ENCODE data around the gene SORCS2. TPM values are rescaled to one million over a fixed set of nuclear protein-coding genes. Genes with fewer than 3 reads are reported as not detected.

SORCS2 gene
- total RNA-seq, 4 donors from 2014 or later, result 1.1 to 2.5 (median 2.0) TPM

DNA sequence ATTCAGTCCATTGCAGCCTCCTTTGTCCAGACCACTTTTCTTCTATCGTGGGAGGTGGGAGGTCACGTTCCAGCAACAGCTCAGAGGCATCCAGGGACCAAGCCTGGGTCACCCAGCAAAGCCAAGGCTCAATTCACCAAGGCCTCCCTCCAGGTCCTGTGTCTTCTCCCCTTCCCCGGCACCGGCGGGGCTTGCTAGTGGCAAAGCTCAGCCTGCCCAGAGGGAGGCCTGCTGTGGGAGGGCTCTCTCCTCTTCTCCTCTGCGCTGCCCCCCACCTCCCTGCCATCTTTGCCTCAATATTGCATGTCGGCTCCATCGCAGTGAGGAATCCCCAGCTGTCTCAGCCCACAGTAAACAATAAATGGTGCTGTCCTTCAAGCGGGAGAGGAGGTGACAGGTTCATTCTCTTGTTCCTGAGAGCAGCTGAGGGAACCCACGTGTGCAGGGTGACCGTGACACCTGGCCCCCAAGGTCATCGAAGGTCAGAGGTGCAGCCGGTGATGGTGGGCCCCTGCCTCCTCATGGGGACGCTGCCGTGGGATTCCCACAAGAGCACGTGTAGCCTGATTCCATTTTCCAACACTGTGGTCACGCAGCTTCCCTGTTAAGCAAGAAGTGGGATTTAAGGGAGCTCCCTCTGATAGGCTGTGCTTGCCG lies 353.9 kb downstream of the SORCS2 start:
- H3K27me3 ChIP-seq, result peaks cover 0 to 4% (median 0%) of the 10 kb centered on the region in 4 donors
- H3K4me1 ChIP-seq, result peaks cover 0 to 31% (median 11%) of the 10 kb centered on the region in 3 donors
- no peak overlapping the region for H3K4me3 ChIP-seq
- intact Hi-C loops (cut with DNase I), result no loop called here
- H3K27ac ChIP-seq, result peak overlapping the region in 1 of 4 donors; percentile 68
- no peak for TF ChIP-seq POLR2A (IDR thresholded peaks at IDR 0.05)
- TF ChIP-seq, protein P1, sequence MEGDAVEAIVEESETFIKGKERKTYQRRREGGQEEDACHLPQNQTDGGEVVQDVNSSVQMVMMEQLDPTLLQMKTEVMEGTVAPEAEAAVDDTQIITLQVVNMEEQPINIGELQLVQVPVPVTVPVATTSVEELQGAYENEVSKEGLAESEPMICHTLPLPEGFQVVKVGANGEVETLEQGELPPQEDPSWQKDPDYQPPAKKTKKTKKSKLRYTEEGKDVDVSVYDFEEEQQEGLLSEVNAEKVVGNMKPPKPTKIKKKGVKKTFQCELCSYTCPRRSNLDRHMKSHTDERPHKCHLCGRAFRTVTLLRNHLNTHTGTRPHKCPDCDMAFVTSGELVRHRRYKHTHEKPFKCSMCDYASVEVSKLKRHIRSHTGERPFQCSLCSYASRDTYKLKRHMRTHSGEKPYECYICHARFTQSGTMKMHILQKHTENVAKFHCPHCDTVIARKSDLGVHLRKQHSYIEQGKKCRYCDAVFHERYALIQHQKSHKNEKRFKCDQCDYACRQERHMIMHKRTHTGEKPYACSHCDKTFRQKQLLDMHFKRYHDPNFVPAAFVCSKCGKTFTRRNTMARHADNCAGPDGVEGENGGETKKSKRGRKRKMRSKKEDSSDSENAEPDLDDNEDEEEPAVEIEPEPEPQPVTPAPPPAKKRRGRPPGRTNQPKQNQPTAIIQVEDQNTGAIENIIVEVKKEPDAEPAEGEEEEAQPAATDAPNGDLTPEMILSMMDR (IDR thresholded peaks at IDR 0.05), result no peak
- no peaks in the 10 kb centered on the region for H3K9me3 ChIP-seq
- no peak for DNase-seq
- H3K36me3 ChIP-seq, result no peaks in the 10 kb centered on the region
- 58 to 79% methylated on average over 13 to 17 of the region's 18 CpGs for WGBS, 2 donors

DNA sequence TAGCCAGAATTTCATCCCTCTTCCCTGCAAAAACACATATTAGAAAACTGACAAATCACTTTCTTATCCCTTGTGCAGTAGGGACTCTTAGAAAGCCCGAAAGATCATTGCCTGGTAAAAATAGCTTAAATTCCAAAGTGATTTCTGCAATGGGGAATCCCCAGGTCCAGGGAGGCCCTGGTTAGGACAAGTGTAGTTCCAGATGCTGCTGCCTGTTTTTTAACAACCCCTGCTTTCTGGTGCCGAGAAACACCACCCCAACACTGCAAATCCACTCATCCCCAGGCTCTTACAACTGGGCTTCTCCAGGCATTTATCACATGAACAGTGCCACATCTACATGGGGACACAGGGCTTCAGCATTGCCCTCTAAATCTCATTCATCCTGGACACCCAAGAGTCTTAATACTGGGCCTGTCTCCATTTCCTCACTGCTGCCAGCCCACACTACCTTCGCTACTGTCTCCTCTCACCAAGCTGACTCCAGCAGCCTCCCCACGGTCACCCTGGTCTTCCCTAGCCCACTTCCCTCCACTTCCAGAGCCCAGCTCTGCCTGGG lies 354.6 kb downstream of the SORCS2 start:
- Histone ChIP-seq H3K4me3 (no peak overlapping the region), H3K27me3 (peaks cover 0 to 4% (median 0%) of the 10 kb centered on the region in 4 donors), H3K4me1 (peaks cover 0 to 31% (median 11%) of the 10 kb centered on the region in 3 donors), H3K27ac (peak overlapping the region in 3 of 4 donors; percentile 33 to 68 (median 39)), H3K9me3 (peaks cover 0 to 1% (median under 1%) of the 10 kb centered on the region in 3 donors), H3K36me3 (no peaks in the 10 kb centered on the region)
- DNase-seq, result no peak
- TF ChIP-seq, protein P1 (IDR thresholded peaks at IDR 0.05), result no peak
- TF ChIP-seq POLR2A (IDR thresholded peaks at IDR 0.05), result no peak
- intact Hi-C loops (cut with DNase I), result no loop called here
- WGBS, 2 donors, result 11 to 33% methylated on average over 4 of the region's 4 CpGs

DNA sequence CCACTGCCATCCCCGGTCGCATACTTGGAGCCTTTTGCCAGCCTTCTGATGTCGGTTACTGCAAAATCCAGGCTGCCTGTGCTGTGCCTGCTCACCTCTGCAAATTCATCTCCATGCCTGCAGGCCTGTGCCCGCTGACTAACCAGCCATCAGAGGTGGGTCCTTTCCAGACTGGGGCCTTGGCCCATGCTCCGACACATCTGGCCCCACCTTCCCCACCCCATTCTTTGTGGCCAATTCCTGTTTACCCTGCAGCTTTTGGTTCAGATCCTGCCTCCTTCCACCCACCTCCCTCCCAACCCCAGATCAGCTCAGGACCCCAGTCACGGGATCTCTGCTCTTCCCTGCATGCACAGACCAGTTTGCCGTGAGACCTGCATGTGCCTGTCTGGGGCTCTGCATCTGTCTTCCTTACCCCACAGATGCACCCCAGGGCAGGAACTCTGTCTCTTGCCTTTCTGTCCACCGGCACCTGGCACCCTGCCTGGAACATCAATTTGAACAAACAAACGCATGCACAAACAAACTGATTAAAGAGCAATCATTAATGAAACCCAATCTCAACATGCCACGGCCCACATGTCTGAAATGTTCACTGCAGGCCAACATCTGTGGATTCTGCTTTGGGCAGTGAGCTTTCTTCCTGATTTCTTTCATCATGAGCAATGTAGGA lies 355.2 kb downstream of the SORCS2 start:
- Histone ChIP-seq H3K4me3 (no peak overlapping the region), H3K36me3 (no peaks in the 10 kb centered on the region), H3K27ac (peak overlapping the region in 3 of 4 donors; percentile 33 to 68 (median 39)), H3K27me3 (peaks cover 0 to 4% (median 0%) of the 10 kb centered on the region in 4 donors), H3K4me1 (peaks cover 0 to 31% (median 11%) of the 10 kb centered on the region in 3 donors), H3K9me3 (peaks cover 0 to 7% (median 7%) of the 10 kb centered on the region in 3 donors)
- intact Hi-C loops (cut with DNase I), result no loop called here
- no peak for DNase-seq
- 16 to 31% methylated on average over 10 of the region's 10 CpGs for WGBS, 2 donors
- TF ChIP-seq, protein P1 (IDR thresholded peaks at IDR 0.05), result no peak

DNA sequence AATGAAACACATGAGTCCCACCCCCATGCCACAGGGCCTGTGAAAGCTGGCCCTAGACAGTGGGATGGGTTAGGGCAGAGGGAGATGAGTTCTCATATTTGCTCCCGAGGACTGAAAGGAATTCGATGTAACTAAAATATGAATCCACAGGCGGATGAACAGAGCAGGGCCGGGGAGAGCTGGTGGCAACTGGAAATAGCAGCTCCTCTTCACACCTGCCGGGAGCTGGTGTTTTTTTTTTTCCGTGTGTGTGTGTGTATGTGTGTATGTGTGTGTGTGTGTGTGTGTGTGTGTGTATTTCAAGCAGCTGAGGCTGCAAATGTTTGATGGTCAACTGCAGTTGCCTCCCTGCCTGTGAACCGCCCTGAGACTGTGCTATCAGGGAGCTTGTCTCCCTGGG lies 357.5 kb downstream of the SORCS2 start:
- Histone ChIP-seq H3K4me3 (no peak overlapping the region), H3K9me3 (peaks cover 0 to 26% (median 23%) of the 10 kb centered on the region in 3 donors), H3K4me1 (peaks cover 0 to 31% (median 11%) of the 10 kb centered on the region in 3 donors), H3K27ac (no peak overlapping the region), H3K36me3 (no peaks in the 10 kb centered on the region), H3K27me3 (peaks cover 0 to 4% (median 0%) of the 10 kb centered on the region in 4 donors)
- 84 to 93% methylated on average over 5 to 7 of the region's 7 CpGs for WGBS, 2 donors
- intact Hi-C loops (cut with DNase I), result no loop called here
- DNase-seq, result no peak
- TF ChIP-seq, protein P1 (IDR thresholded peaks at IDR 0.05), result no peak
- TF ChIP-seq POLR2A (IDR thresholded peaks at IDR 0.05), result no peak

DNA sequence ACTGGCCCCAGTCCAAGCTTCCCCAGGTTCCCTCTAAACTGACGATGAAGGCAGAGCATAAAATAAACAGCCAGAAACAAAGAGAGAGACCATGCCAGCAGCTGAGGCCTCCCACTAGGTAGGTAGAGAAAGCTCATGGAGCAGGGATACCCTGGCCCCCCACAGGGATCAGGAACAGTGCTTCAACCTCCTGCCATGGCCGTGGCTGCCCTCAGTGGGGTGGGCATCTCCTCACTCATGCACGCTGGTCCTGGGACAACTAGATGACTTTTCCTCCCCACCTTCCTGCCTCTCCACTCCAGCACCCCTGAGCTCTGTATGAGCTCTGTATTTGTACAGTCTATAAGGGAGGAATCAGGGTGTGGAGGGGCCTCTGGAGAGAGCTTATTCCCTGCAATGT lies 360.1 kb downstream of the SORCS2 start:
- intact Hi-C loops (cut with DNase I), result no loop called here
- H3K4me3 ChIP-seq, result no peak overlapping the region

More for the DNA sequence above, 360.1 kb downstream of the SORCS2 start:
- no peak for DNase-seq
- Histone ChIP-seq H3K9me3 (peaks cover 0 to 26% (median 23%) of the 10 kb centered on the region in 3 donors), H3K27ac (no peak overlapping the region), H3K36me3 (no peaks in the 10 kb centered on the region), H3K4me1 (peaks cover 0 to 18% (median 2%) of the 10 kb centered on the region in 3 donors), H3K27me3 (peaks cover 0 to 4% (median 0%) of the 10 kb centered on the region in 4 donors)
- WGBS, 2 donors, result 73 to 84% methylated on average over 2 of the region's 3 CpGs
- TF ChIP-seq POLR2A (IDR thresholded peaks at IDR 0.05), result no peak
- TF ChIP-seq, protein P1 (IDR thresholded peaks at IDR 0.05), result no peak

Measured in esophagus squamous epithelium (tissue), 5 donors.